Measurements from ENCODE around the gene NAXD.
"Not testable (repeated sequence)": the region's sequence is repeated elsewhere in the genome, so short reads cannot be mapped to it uniquely, and the experiment has no call there.

The NAXD gene

DNA sequence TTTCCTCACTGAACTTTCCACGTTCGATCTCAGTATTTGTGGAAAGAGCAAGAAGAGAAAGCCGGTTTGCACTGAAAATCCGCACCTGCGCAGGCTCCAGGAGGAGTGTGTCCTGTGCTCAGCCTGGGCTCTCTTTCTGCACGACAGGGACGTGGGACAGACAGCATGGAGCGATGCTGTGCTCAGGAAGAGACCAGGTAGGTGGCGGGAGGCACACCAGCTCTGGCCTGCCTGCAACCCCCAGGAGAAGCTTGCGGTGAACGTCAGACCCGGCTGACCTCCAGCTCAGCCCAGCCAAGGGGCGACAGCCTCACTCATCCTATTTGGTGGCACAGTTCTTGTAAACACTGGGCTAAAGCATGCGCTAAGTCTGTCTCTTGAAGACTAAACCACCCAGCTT is 35.9 kb downstream of the NAXD start:
- TF ChIP-seq, protein P1, sequence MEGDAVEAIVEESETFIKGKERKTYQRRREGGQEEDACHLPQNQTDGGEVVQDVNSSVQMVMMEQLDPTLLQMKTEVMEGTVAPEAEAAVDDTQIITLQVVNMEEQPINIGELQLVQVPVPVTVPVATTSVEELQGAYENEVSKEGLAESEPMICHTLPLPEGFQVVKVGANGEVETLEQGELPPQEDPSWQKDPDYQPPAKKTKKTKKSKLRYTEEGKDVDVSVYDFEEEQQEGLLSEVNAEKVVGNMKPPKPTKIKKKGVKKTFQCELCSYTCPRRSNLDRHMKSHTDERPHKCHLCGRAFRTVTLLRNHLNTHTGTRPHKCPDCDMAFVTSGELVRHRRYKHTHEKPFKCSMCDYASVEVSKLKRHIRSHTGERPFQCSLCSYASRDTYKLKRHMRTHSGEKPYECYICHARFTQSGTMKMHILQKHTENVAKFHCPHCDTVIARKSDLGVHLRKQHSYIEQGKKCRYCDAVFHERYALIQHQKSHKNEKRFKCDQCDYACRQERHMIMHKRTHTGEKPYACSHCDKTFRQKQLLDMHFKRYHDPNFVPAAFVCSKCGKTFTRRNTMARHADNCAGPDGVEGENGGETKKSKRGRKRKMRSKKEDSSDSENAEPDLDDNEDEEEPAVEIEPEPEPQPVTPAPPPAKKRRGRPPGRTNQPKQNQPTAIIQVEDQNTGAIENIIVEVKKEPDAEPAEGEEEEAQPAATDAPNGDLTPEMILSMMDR (IDR thresholded peaks at IDR 0.05; ENCODE audit: low read depth, low read length): no peak
- no peak overlapping the region for H3K4me3 ChIP-seq (ENCODE audit: low read depth, low read length)

GRCh38 chr13:110651726-110652230 is 36.4 kb downstream of the NAXD start:
- TF ChIP-seq, protein P1 (IDR thresholded peaks at IDR 0.05; ENCODE audit: low read depth, low read length): no peak
- H3K4me3 ChIP-seq (ENCODE audit: low read depth, low read length): no peak overlapping the region

DNA sequence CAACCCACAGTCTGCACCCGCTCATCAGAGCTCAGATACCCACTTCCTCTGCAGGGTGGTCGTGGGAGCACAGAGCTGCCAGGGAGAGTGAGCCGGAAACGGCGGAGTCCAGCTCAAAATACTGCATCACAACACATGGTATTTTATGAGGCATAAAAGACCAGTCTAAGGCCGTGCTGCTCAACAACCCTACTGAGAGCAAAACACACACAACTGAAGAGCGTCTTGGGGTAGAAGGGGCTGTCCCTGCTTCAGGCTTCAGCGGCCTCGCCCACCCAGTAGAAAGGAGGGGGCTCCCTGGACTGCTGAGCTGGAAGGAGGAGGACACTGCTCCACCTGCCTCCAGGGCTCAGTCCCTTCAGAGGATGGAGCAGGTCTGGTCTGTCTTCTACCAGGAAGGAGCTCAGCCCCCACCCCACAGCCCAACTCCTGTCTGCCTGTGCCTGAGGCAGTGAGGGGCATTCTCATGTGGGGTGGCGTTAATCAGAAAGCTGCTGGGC is 36.9 kb downstream of the NAXD start:
- TF ChIP-seq, protein P1 (IDR thresholded peaks at IDR 0.05; ENCODE audit: low read depth, low read length): no peak
- no peak overlapping the region for H3K4me3 ChIP-seq (ENCODE audit: low read depth, low read length)

DNA sequence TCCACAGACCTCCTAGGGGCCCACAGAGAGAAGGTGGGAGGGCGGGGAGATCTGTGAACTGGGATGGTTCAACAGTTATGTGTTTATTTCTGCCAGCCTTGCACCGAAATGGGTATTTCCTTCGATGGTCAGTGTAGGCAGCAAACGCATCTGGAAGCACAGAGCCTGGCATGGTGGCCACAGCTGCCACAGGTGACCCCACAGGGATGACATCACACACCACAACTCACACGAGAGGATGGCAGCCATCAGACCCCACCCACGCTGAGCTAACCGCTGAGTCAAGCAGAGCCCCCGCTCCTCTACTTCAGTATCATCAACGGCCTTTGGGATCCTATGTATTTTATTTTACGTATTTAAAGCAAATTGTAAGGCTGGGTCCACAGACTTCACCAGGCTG is 37.4 kb downstream of the NAXD start:
- H3K4me3 ChIP-seq (ENCODE audit: low read depth, low read length): no peak overlapping the region

GRCh38 chr13:110653271-110653670 is 37.9 kb downstream of the NAXD start:
- H3K4me3 ChIP-seq (ENCODE audit: low read depth, low read length): no peak overlapping the region
- TF ChIP-seq, protein P1 (IDR thresholded peaks at IDR 0.05; ENCODE audit: low read depth, low read length): no peak

More for the DNA sequence above, 37.4 kb downstream of the NAXD start:
- TF ChIP-seq, protein P1 (IDR thresholded peaks at IDR 0.05; ENCODE audit: low read depth, low read length): no peak

DNA sequence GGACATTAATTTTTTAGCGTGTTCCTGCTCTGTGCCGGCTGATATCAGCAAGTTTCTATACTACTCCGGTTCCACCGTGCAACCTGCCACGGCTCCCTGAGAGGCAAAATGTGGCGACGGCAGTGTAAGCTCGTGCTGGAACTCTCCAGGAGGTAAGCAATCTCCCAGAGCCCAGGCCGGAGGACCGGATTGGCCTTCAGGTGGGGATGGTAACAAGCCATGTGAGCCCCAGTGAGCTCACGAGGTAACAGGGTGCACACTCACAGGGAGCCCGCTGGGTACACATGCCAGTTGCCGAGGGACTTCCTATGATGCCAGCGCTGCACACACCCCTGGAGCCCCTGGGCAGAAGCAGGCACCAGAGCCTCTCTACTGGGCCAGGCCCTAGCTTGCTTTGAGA is 38.5 kb downstream of the NAXD start:
- TF ChIP-seq, protein P1 (IDR thresholded peaks at IDR 0.05; ENCODE audit: low read depth, low read length): no peak
- no peak overlapping the region for H3K4me3 ChIP-seq (ENCODE audit: low read depth, low read length)

GRCh38 chr13:110657196-110657595 is 41.9 kb downstream of the NAXD start:
- TF ChIP-seq, protein P1 (IDR thresholded peaks at IDR 0.05; ENCODE audit: low read depth, low read length): no peak
- no peak overlapping the region for H3K4me3 ChIP-seq (ENCODE audit: low read depth, low read length)

- H3K4me3 ChIP-seq (ENCODE audit: low read depth, low read length): not testable (repeated sequence)
Measured at GRCh38 chr13:110658218-110658911, 43.0 kb downstream of the NAXD start.

All from WI38 (cell line).